HepG2 (cell line): Measurements from ENCODE around the gene GOLPH3. TPM values are rescaled to one million over a fixed set of nuclear protein-coding genes. Genes with fewer than 3 reads are reported as not detected.

ENCODE experiments used
- ATF7 ChIP-seq, 2 experiments: fragments of 450-650 bp in 1 of 2; sonication (generic) in 1 of 2; formaldehyde crosslinking in 1 of 2; IDR thresholded peaks; 2 replicates each; pipeline versions ENCODE4 v1.4.0 to v1.6.1; 2016 to 2020; ENCODE audit warnings: antibody characterized with exemption in 1 of 2, mild to moderate bottlenecking in 1 of 2, missing genetic modification reagents in 1 of 2
- CBX5 ChIP-seq: sonication (generic); formaldehyde crosslinking; IDR thresholded peaks from 2 replicates; pipeline ENCODE4 v1.4.0; 2020; ENCODE audit warnings: missing genetic modification reagents, borderline replicate concordance
- CREBL2 ChIP-seq: sonication (generic); formaldehyde crosslinking; IDR thresholded peaks from 2 replicates; pipeline ENCODE4 v1.8.1; 2023; ENCODE audit warnings: missing genetic modification reagents, mild to moderate bottlenecking, borderline replicate concordance
- FOXO1 ChIP-seq: sonication (generic); formaldehyde crosslinking; IDR thresholded peaks from 2 replicates; pipeline ENCODE4 v1.4.0; 2020; ENCODE audit warnings: missing genetic modification reagents
- GATAD2A ChIP-seq: IDR thresholded peaks from 2 replicates; pipeline ENCODE4 v1.6.1; 2016
- HMGXB4 ChIP-seq, 2 experiments: sonication (generic) in 1 of 2; formaldehyde crosslinking in 1 of 2; IDR thresholded peaks; 2 replicates each; pipeline versions ENCODE4 v1.4.0 to v1.6.1; 2018 to 2020; ENCODE audit warnings: missing genetic modification reagents in 2 of 2, borderline replicate concordance in 1 of 2, low read depth in 1 of 2, mild to moderate bottlenecking in 1 of 2, missing biosample characterization in 1 of 2
- IKZF1 ChIP-seq: fragments of 450-650 bp; IDR thresholded peaks from 2 replicates; pipeline ENCODE4 v1.7.1; 2016
- JUN ChIP-seq: sonication (generic); formaldehyde crosslinking; IDR thresholded peaks from 2 replicates; pipeline ENCODE4 v1.4.0; 2020; ENCODE audit warnings: mild to moderate bottlenecking, missing genetic modification reagents
- KAT7 ChIP-seq: IDR thresholded peaks from 2 replicates; pipeline ENCODE4 v1.6.1; 2018; ENCODE audit warnings: borderline replicate concordance, missing compliant biosample characterization
- NONO ChIP-seq, 2 experiments: fragments of 450-650 bp in 1 of 2; sonication (generic) in 1 of 2; formaldehyde crosslinking in 1 of 2; IDR thresholded peaks in 1 of 2; conservative IDR thresholded peaks in 1 of 2; 2 replicates each; pipeline versions ENCODE4 v1.6.1 to v1.8.0; 2017 to 2022; ENCODE audit warnings: mild to moderate bottlenecking in 1 of 2, missing genetic modification reagents in 1 of 2, moderate library complexity in 1 of 2
- PCBP1 ChIP-seq: fragments of 200-400 bp; formaldehyde crosslinking; IDR thresholded peaks from 2 replicates; pipeline ENCODE4 v1.6.1; 2017; ENCODE audit warnings: mild to moderate bottlenecking, low read depth, low read length, borderline replicate concordance
- PHB2 ChIP-seq: fragments of 450-650 bp; IDR thresholded peaks from 2 replicates; pipeline ENCODE4 v1.6.1; 2018; ENCODE audit not compliant: partially characterized antibody
- RCOR2 ChIP-seq: IDR thresholded peaks from 2 replicates; pipeline ENCODE4 v1.6.1; 2016; ENCODE audit warnings: missing biosample characterization, missing genetic modification reagents
- RNF2 ChIP-seq: fragments of 450-650 bp; conservative IDR thresholded peaks from 2 replicates; pipeline ENCODE4 v1.6.1; 2016; ENCODE audit warnings: low read depth
- TCF12 ChIP-seq, 2 experiments: fragments of 450-650 bp in 1 of 2; sonication (generic) in 1 of 2; formaldehyde crosslinking in 1 of 2; IDR thresholded peaks; 2 replicates each; pipeline versions ENCODE4 v1.6.1 to v1.8.0; 2017 to 2022; ENCODE audit warnings: antibody characterized with exemption in 1 of 2, mild to moderate bottlenecking in 1 of 2, missing genetic modification reagents in 1 of 2, moderate library complexity in 1 of 2
- ZBTB3 ChIP-seq: sonication (generic); formaldehyde crosslinking; IDR thresholded peaks from 2 replicates; pipeline ENCODE4 v1.4.0; 2020; ENCODE audit warnings: low read depth, mild to moderate bottlenecking, moderate library complexity, missing genetic modification reagents, borderline replicate concordance
- ZNF124 ChIP-seq: sonication (generic); formaldehyde crosslinking; IDR thresholded peaks from 2 replicates; pipeline ENCODE4 v1.4.0; 2020; ENCODE audit warnings: missing genetic modification reagents
- ZNF30 ChIP-seq: sonication (generic); formaldehyde crosslinking; IDR thresholded peaks from 2 replicates; pipeline ENCODE4 v1.5.0; 2020; ENCODE audit warnings: mild to moderate bottlenecking, missing genetic modification reagents
- ZNF430 ChIP-seq: sonication (generic); formaldehyde crosslinking; IDR thresholded peaks from 2 replicates; pipeline ENCODE4 v1.9.0; 2021; ENCODE audit warnings: mild to moderate bottlenecking, missing genetic modification reagents
- ZNF468 ChIP-seq: sonication (generic); formaldehyde crosslinking; IDR thresholded peaks from 2 replicates; pipeline ENCODE4 v1.8.0; 2022; ENCODE audit warnings: mild to moderate bottlenecking, moderate library complexity, missing genetic modification reagents
- ZNF7 ChIP-seq: IDR thresholded peaks from 2 replicates; pipeline ENCODE4 v1.6.1; 2016; ENCODE audit warnings: missing biosample characterization, missing genetic modification reagents
- polyA plus RNA-seq, 8 experiments: library from polyadenylated mRNA; depleted of rRNA in 3 of 8; stranded (reverse) in 7 of 8; unstranded in 1 of 8; fragments of >200 nt; fragmentation: Illumina TruSeq in 4 of 8; extraction: Trizol in 4 of 8; gene quantifications; 2 replicates each; pipeline versions ENCODE4 v1.2.1 to v1.2.3, GENCODE V29; 2011 to 2016; ENCODE audit warnings: low read depth in 4 of 8, missing spikeins in 1 of 8, mixed read lengths in 1 of 8; ENCODE audit not compliant: insufficient read depth in 1 of 8
- total RNA-seq, 5 experiments: library from RNA; depleted of rRNA; stranded (reverse); fragments of >200 nt; fragmentation: Illumina TruSeq; extraction: Trizol; gene quantifications; 2 replicates each; pipeline ENCODE4 v1.2.3, GENCODE V29; 2016; ENCODE audit warnings: low read depth in 1 of 5
- TF ChIP-seq, protein P1 (sequence below): sonication (generic); formaldehyde crosslinking; conservative IDR thresholded peaks from 2 replicates; pipeline ENCODE4 v1.8.0; 2022; ENCODE audit warnings: mild to moderate bottlenecking, moderate library complexity, missing genetic modification reagents
- TF ChIP-seq, protein P2 (sequence below): IDR thresholded peaks from 2 replicates; pipeline ENCODE4 v1.6.1; 2016; ENCODE audit warnings: missing compliant biosample characterization, missing genetic modification reagents, borderline replicate concordance

The GOLPH3 gene
- total and polyA plus RNA-seq, 2 of the 13 experiments (the other 11 are each of a cell fraction or from before 2014, with no cell fraction given): 59.5 to 84.5 TPM

DNA sequence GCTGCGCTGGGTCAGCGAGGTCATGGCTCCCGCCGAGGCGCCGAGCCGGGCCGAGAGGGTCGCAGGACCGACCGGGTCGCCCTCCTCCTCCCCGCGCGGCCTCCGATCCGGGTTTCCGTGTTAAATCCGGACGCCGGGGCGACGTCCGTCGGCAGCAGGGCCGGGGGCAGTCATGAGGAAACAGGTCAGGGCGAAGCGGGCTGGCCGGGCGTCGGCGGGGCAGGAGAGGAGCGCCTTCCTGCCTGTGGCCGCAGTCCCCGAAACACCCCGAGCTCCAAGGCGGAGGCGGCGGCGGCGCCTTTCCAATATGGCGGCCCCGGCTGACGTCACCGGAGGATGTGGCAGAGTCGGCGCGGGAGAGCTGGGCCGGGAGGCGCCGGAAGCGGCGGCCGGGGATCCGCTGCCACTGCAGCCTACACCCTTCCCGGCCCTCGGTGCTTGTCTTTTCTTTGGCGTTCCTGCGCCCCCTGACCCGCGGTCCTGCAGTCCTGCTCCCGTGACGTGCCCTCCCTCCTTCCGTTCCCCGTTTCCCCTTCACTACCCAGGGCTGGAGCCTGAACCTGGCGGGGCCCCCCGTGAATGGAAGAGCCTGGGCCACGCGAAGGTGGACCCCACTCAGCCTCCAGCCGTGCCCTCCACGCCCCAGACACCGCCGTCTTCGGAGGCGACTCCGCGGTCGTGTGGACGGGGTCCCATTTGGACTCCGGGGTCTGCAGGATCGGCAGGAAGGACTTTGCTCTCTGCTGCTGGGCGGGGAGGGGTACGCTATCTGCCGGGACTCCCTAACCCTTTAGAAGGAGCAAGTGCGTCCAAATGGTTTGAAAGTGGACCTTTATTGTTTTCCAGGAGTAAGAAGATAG, at the start of gene GOLPH3 (continued):
- TF ChIP-seq FOXO1 (CRISPR knock-in tag) (peak; percentile 39), RNF2 (no peak), PCBP1 (no peak; the same call in 1 of the 2 replicates), GATAD2A (CRISPR knock-in tag) (peak; percentile 68; the same call in 1 of the 2 replicates), PHB2 (no peak), RCOR2 (CRISPR knock-in tag) (no peak), ZNF7 (CRISPR knock-in tag) (no peak), JUN (peak; percentile 80), ZNF124 (no peak; the same call in 1 of the 2 replicates), TCF12 (IDR thresholded peaks at IDR 0.05) (no peak), TCF12 (CRISPR knock-in tag; IDR thresholded peaks at IDR 0.05) (peak; percentile 76; the same call in 1 of the 2 replicates), CBX5 (peak; percentile 11; the same call in 1 of the 2 replicates), KAT7 (CRISPR knock-in tag) (peak; percentile 98; the same call in 1 of the 2 replicates), ATF7 (IDR thresholded peaks at IDR 0.05) (peak; percentile 91), ATF7 (CRISPR knock-in tag; IDR thresholded peaks at IDR 0.05) (peak; percentile 97), ZNF430 (CRISPR knock-in tag) (peak; percentile 95), ZBTB3 (CRISPR knock-in tag) (0 out of 2 replicates have a peak, but pooled peaks have one; percentile 36), IKZF1 (no peak), NONO (IDR thresholded peaks at IDR 0.05) (no peak), NONO (CRISPR knock-in tag; conservative IDR thresholded peaks at IDR 0.05) (no peak; the same call in 1 of the 2 replicates), ZNF468 (no peak), ZNF30 (CRISPR knock-in tag) (0 out of 2 replicates have a peak, but pooled peaks have one; percentile 50), CREBL2 (0 out of 2 replicates have a peak, but pooled peaks have one; percentile 20), HMGXB4 (CRISPR knock-in tag; IDR thresholded peaks at IDR 0.05; ENCODE audit: borderline replicate concordance in 1 of 2, low read depth in 1 of 2) (peak; percentile 81 to 89)
- TF ChIP-seq, protein P1, sequence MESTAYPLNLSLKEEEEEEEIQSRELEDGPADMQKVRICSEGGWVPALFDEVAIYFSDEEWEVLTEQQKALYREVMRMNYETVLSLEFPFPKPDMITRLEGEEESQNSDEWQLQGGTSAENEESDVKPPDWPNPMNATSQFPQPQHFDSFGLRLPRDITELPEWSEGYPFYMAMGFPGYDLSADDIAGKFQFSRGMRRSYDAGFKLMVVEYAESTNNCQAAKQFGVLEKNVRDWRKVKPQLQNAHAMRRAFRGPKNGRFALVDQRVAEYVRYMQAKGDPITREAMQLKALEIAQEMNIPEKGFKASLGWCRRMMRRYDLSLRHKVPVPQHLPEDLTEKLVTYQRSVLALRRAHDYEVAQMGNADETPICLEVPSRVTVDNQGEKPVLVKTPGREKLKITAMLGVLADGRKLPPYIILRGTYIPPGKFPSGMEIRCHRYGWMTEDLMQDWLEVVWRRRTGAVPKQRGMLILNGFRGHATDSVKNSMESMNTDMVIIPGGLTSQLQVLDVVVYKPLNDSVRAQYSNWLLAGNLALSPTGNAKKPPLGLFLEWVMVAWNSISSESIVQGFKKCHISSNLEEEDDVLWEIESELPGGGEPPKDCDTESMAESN: peak; percentile 71; the same call in 1 of the 2 replicates
- TF ChIP-seq, protein P2, sequence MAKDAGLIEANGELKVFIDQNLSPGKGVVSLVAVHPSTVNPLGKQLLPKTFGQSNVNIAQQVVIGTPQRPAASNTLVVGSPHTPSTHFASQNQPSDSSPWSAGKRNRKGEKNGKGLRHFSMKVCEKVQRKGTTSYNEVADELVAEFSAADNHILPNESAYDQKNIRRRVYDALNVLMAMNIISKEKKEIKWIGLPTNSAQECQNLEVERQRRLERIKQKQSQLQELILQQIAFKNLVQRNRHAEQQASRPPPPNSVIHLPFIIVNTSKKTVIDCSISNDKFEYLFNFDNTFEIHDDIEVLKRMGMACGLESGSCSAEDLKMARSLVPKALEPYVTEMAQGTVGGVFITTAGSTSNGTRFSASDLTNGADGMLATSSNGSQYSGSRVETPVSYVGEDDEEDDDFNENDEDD (CRISPR knock-in tag): peak; percentile 67; the same call in 1 of the 2 replicates
